PFSK-1 (cell line): ENCODE results near the gene PTH1R.

Experiments
- FOXP2 ChIP-seq: optimal IDR thresholded peaks from 2 replicates; pipeline ENCODE3; 2011; ENCODE audit warnings: borderline replicate concordance, control low read depth, inconsistent platforms; ENCODE audit not compliant: insufficient read depth; ENCODE audit errors: extremely low read length, extremely low read depth
- POLR2AphosphoS5 ChIP-seq: IDR thresholded peaks from 2 replicates; pipeline ENCODE4 v1.6.1; 2012; ENCODE audit warnings: low read depth, mild to moderate bottlenecking, control low read depth, low read length, moderate library complexity
- REST ChIP-seq, 2 experiments: IDR thresholded peaks; 2 replicates each; pipeline versions ENCODE4 v1.6.1 to v1.8.0; 2011 to 2012; ENCODE audit warnings: low read depth in 2 of 2, low read length in 2 of 2, control low read depth in 1 of 2, inconsistent platforms in 1 of 2, mild to moderate bottlenecking in 1 of 2, moderate library complexity in 1 of 2; ENCODE audit not compliant: insufficient read depth in 1 of 2
- SIN3A ChIP-seq: IDR thresholded peaks from 2 replicates; pipeline ENCODE4 v1.6.1; 2012; ENCODE audit warnings: mild to moderate bottlenecking, low read length, moderate library complexity, borderline replicate concordance; ENCODE audit not compliant: insufficient read depth
- TAF1 ChIP-seq: IDR thresholded peaks from 2 replicates; pipeline ENCODE4 v1.6.1; 2012; ENCODE audit warnings: low read length, control low read depth, borderline replicate concordance; ENCODE audit not compliant: insufficient read depth

PTH1R gene

GRCh38 chr3:46928282-46928681 is 50.8 kb downstream of the PTH1R start:
- TF ChIP-seq FOXP2: no peak

DNA sequence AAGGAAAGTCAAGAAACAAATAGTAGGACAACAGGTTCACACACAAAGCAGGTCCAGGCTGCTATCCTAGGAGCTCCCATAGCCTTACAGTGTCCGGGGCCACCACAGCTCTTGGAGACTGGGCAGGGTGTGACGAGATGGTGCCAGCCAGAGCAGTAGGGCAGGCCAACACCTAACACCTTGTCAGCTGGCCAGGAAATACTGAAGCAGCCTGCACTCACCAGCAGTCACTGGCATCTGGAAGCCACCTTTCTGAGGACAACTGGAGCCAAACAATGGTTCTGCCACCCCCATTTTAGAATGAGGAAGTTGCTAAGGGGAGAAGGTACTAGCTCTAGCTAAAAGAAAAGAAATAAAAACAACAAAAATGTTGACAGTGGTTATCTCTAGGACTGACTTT is 51.8 kb downstream of the PTH1R start:
- TF ChIP-seq FOXP2: no peak

DNA sequence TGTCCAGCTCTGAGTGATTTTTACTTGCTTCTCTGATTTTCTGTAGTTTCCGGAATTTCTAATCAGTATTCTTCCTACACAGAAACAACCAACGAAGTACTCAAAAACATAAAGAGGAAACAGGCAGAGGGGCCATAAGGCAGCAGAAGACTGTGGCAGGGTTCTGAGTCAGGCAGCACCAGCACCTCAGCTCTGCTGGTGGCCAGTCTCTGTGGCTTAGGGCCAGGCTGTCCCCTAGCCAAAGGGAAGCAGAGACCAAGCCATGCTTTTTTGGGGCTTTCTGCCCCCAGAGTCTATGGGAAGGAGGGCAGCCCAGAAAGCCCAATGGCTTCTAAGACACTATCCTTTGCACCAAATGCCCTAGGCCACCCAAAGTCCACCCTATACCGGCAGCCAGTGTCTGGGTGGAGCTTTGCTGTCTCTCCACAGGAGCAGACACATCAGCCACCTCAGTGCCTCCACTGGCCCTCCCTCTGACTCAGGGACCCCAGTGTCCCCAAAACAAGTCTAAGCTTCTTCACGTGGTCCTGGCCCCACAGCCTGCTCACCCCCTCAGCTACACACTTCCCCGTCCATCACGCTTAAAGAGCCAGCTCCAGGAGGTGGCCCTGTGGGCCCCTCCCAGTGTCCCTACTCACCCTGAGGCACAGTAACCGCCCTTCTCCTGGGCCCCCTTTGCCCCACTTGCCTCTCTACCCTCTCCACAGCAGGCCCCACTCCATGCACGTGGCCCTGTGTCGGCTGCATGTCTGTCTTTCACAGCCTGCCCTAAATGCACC is 52.8 kb downstream of the PTH1R start:
- TF ChIP-seq SIN3A (no peak), FOXP2 (no peak), POLR2AphosphoS5 (no peak), REST (IDR thresholded peaks at IDR 0.05; ENCODE audit: insufficient read depth in 1 of 2, low read depth in 2 of 2, low read length in 2 of 2) (no peak), TAF1 (no peak)

DNA sequence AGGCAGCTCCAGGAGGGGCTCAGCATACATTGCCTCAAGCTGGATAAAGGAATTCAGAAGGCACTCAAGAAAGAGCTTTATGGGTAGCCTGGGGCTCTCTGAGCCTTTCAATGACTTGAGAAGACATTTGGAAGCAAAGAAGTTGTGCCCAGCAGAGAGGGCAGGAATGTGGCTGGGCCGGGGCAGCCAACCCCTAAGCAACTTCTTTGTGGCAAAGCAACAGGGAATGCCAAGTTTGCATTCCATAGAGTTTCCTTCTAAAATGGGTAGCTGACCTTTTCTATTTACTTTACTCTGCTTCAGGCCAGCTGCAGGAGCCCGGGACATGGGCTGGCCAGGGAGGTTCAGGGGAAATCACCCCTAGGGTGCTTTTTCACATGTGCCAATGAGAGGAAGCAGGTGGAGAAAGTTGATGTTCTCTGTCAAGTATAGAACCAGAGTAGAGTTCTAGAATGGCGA is 53.5 kb downstream of the PTH1R start:
- TF ChIP-seq TAF1: no peak
- no peak for TF ChIP-seq POLR2AphosphoS5
- no peak for TF ChIP-seq REST (IDR thresholded peaks at IDR 0.05; ENCODE audit: insufficient read depth in 1 of 2, low read depth in 2 of 2, low read length in 2 of 2)
- TF ChIP-seq SIN3A: no peak
- no peak for TF ChIP-seq FOXP2

DNA sequence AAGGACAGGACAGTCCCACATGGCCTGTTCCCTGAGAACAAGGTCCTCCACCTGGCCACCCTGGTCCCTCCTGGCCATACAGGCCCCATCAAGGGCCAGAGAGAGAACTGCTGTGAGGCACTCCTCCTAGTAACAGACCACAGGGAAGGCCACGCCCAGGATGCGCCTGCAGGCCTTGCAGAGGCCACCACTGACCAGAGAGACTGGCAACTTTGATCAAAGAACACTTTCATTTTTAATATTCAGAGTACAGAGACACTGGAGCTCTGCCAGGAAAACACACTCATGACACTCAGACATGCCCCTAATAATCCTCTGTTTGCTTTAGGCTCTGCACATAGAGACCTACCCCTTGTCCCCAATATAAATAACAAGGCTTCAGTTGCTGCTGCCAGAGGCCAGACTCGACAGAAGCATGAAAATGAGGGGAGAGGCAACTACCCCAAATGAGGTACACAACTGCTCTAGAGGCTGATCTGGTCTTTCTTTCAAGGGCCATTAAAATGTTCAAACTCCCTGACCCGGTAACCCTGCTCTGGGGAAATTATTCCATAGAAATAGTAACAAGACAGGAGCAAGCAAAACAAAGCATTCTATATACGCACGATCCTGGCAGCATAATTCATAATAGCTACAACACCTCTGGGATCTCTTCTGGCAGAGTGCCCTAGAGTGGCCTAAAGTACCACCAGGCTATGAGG is 54.3 kb downstream of the PTH1R start:
- no peak for TF ChIP-seq REST (IDR thresholded peaks at IDR 0.05; ENCODE audit: insufficient read depth in 1 of 2, low read depth in 2 of 2, low read length in 2 of 2)
- no peak for TF ChIP-seq TAF1
- TF ChIP-seq FOXP2: no peak
- TF ChIP-seq POLR2AphosphoS5: no peak

GRCh38 chr3:46932455-46933225 is 55.1 kb downstream of the PTH1R start:
- TF ChIP-seq SIN3A: no peak
- TF ChIP-seq FOXP2: no peak
- TF ChIP-seq REST (IDR thresholded peaks at IDR 0.05; ENCODE audit: insufficient read depth in 1 of 2, low read depth in 2 of 2, low read length in 2 of 2): no peak
- TF ChIP-seq POLR2AphosphoS5: no peak
- TF ChIP-seq TAF1: no peak
